Stimulated activated CD8-positive, alpha-beta memory T cell treated with anti-CD3 and anti-CD28 coated beads, Interleukin-15, amount 100 ng/mL, for 4 hours (primary cell): ENCODE measurements around the gene POTEB.
"Not testable (repeated sequence)": the region's sequence is repeated elsewhere in the genome, so short reads cannot be mapped to it uniquely, and the experiment has no call there.

Source experiments
- DNase-seq, 2 donors: peaks; one replicate each; pipeline ENCODE4 v3.0.0-alpha.2; 2020; ENCODE audit warnings: low read depth in 2 of 2

The POTEB gene

GRCh38 chr15:21877635-21878034 is at the start of gene POTEB:
POTEB (minus strand) TSS chr15:21877735; CDS start chr15:21877246, 489 bp downstream.
- DNase-seq: not testable (repeated sequence)

DNA sequence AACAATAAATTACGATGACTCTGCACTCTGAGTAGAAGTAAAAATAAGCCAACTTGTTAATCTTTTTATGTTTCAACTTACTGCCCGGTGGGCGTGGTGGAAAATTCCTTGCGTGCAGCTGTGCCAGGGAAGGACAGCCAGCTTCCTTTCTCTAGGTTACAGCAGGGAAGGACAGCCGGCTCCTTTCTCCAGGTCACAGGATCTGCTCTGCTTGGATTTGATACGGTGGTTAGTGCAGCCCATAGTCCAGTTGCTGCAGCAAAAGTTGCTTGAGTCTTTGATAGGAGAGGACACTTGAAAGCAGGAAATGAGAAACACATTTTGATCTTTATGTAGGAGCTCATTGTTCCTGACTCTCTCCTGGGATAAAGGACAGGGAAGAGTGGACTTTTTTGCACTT is 13.4 kb upstream of the POTEB start:
- not testable (repeated sequence) for DNase-seq

DNA sequence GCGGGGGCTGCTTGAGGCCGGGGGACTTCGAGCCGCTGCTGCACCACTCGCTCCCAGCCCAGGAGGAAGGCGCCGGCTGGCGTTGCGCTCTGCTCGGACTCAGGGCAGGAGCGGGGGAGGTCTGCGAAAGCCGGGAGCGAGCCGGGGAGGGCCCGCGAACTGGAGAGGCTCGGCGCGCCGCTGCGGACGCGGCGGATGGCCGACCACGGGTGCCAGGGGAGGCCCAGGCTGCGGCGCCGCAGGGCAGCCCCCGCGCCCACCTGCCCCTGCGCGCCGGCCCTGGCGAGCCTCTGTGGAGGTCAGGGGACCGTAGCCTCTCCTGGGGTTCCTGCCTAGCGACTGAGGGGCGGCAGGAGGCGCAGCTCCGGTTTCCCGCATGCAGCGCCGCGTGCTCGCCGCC is 12.0 kb upstream of the POTEB start:
- DNase-seq: not testable (repeated sequence)

- DNase-seq: not testable (repeated sequence)
Observed at GRCh38 chr15:21838831-21839230, 38.7 kb downstream of the POTEB start.
